ENCODE results near the gene CDH7. TPM values are rescaled to one million over a fixed set of nuclear protein-coding genes. Genes with fewer than 3 reads are reported as not detected.

CDH7 gene
- total RNA-seq, 2 experiments from 2014 or later = not detected

DNA sequence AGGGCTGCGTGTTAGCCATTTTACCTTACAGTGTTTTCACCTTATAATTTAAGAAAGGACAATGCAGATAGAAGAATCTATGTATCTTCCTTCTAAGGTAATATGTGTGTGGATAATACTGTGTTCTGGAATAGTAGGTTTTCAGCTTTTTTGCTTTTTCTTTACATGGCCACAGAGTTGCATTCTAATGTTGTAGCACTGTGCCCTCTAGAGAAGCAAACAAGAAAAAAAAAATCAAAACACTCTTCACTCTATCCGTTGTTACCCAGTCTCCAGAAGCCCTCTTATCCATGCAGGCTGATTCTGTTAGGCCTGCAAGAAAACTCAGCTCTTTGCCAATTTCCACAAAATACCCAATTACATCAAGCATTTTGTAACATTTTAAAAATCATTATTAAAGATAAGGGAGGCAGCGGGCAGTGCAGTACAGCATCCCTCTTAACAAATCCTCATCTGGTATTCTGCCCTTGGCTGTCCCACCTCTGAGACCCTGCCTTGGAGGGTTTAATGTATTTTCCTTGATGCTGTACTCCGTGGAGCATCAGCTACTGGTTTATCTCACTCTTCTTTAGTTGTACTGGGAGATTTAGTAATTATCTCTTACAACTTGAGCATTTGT, 41.8 kb downstream of the CDH7 start:
- H3K4me3 Mint-ChIP-seq = no peak overlapping the region
- H3K9me3 Mint-ChIP-seq = peaks cover 6% of the 10 kb centered on the region
- POLR2A ChIA-PET = no interaction called here
- no peak for ATAC-seq (ENCODE audit: low read depth)
- no peak overlapping the region for H3K27ac Mint-ChIP-seq
- no peak for DNase-seq
- H3K36me3 Mint-ChIP-seq = no peaks in the 10 kb centered on the region
- H3K4me1 Mint-ChIP-seq = no peaks in the 10 kb centered on the region
- H3K27me3 Mint-ChIP-seq = no peaks in the 10 kb centered on the region

DNA sequence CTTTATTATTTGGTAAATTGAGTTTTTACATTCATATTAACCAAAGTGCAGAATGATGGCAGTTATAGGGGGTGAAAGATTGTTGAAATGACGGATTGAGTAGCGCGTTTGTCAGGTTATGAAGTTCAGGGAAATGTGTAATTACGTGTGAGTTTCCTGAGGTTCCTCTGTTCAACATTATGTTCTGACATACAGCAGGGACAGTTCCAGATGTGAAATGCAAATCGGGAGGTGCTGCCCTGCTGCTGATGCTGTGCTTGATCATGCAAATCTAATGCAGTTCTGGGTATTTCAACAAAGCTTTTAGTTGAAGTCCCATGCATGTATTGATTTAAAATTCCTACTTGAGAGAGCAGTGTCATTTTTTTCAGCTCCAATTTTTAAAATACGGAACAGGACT, 57.9 kb downstream of the CDH7 start:
- Mint-ChIP-seq H3K36me3 (no peaks in the 10 kb centered on the region), H3K27me3 (no peaks in the 10 kb centered on the region), H3K9me3 (no peaks in the 10 kb centered on the region), H3K4me3 (no peak overlapping the region), H3K27ac (no peak overlapping the region), H3K4me1 (no peaks in the 10 kb centered on the region)
- POLR2A ChIA-PET = no interaction called here
- ATAC-seq (ENCODE audit: low read depth) (no peak), DNase-seq (no peak)

GRCh38 chr18:65811307-65811706, 60.5 kb downstream of the CDH7 start:
- no peaks in the 10 kb centered on the region for H3K36me3 Mint-ChIP-seq
- H3K27me3 Mint-ChIP-seq = no peaks in the 10 kb centered on the region
- no peaks in the 10 kb centered on the region for H3K4me1 Mint-ChIP-seq
- ATAC-seq (ENCODE audit: low read depth) (no peak), DNase-seq (no peak)
- no peak overlapping the region for H3K27ac Mint-ChIP-seq
- no peaks in the 10 kb centered on the region for H3K9me3 Mint-ChIP-seq
- POLR2A ChIA-PET = no interaction called here
- H3K4me3 Mint-ChIP-seq = no peak overlapping the region

DNA sequence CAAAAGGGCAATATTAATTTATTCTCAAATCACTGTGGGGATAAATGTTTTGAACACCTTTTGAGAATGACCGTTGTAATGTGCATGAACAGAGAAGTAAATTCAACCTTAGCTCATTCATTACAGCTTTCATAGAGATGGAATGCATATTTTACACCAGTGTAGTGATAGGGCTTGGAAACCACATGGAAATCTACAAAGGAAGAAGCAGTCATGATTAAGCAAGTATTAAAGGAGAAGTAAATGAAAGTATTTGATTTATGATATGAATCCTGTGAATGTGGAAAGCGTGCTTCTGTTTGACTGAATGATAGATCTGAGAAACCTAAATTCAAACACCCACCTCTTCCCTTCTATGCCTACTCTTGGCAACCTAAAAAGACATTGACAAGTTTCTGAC, 64.7 kb downstream of the CDH7 start:
- no peaks in the 10 kb centered on the region for H3K4me1 Mint-ChIP-seq
- DNase-seq (no peak), ATAC-seq (ENCODE audit: low read depth) (no peak)
- no peaks in the 10 kb centered on the region for H3K36me3 Mint-ChIP-seq
- no peak overlapping the region for H3K4me3 Mint-ChIP-seq
- no peaks in the 10 kb centered on the region for H3K9me3 Mint-ChIP-seq
- no peaks in the 10 kb centered on the region for H3K27me3 Mint-ChIP-seq
- no peak overlapping the region for H3K27ac Mint-ChIP-seq
- POLR2A ChIA-PET = no interaction called here

DNA sequence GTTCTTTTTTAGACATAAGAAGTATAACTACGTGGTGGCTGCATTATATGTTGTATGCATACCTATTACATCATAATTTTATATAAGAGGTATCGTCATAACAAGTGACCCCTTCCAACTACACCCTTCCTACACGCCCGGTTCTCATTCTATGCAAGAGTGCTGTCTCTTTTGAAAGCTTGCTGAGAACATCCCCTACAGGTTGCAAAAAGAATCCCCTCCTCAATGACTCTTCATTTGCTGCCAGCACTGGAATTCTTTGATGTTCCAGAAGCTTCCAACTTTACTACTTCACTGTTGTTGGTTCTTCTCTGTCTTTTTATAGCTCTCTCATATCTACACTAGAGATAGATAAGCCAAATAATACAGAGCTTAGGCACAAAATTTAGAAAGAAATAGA, 66.4 kb downstream of the CDH7 start:
- Mint-ChIP-seq H3K27ac (no peak overlapping the region), H3K27me3 (no peaks in the 10 kb centered on the region), H3K4me3 (no peak overlapping the region), H3K36me3 (no peaks in the 10 kb centered on the region), H3K4me1 (no peaks in the 10 kb centered on the region), H3K9me3 (no peaks in the 10 kb centered on the region)
- POLR2A ChIA-PET = no interaction called here
- no peak for DNase-seq
- no peak for ATAC-seq (ENCODE audit: low read depth)

DNA sequence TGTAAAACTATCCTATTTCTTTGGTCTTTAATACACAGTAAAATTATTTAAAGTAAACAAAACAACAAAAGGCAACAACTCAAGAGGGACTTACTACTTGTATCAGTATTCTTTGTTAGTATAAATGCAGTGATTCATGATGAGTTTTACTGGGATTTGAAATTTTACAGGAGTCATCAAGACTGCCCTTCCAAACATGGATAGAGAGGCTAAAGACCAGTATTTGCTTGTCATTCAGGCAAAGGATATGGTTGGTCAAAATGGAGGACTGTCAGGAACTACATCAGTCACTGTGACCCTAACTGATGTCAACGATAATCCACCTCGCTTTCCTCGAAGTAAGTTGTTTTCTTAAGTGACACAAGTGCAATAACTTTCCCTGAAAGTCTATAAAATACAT, 71.1 kb downstream of the CDH7 start:
- no peak for DNase-seq
- H3K36me3 Mint-ChIP-seq = no peaks in the 10 kb centered on the region
- H3K4me1 Mint-ChIP-seq = no peaks in the 10 kb centered on the region
- no peaks in the 10 kb centered on the region for H3K9me3 Mint-ChIP-seq
- no peak for ATAC-seq (ENCODE audit: low read depth)
- no peak overlapping the region for H3K27ac Mint-ChIP-seq
- no peaks in the 10 kb centered on the region for H3K27me3 Mint-ChIP-seq
- POLR2A ChIA-PET = no interaction called here
- H3K4me3 Mint-ChIP-seq = no peak overlapping the region

DNA sequence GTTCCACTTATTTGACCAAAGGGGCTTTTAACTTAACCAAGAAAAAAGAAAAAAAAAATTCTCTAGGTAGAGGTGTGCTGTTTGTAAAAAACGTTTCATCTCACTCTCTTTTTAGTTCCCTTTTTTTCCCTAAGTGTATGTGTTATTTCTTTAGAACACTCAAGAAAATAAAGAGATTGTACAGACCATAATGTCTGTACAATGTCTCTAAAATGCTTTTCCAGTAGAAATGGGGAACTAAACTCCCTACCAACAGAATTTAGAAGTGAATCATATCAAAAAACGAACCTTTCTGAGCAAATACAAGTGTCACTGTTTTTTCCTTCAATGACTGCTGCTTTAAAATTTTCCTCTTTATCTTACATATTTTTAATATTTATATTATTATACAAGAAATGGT, 72.0 kb downstream of the CDH7 start:
- Mint-ChIP-seq H3K27ac (no peak overlapping the region), H3K27me3 (no peaks in the 10 kb centered on the region), H3K4me1 (no peaks in the 10 kb centered on the region), H3K4me3 (no peak overlapping the region), H3K36me3 (no peaks in the 10 kb centered on the region), H3K9me3 (no peaks in the 10 kb centered on the region)
- ATAC-seq (ENCODE audit: low read depth) = no peak
- DNase-seq = no peak
- POLR2A ChIA-PET = no interaction called here

- no peak for ATAC-seq (ENCODE audit: low read depth)
- POLR2A ChIA-PET = no interaction called here
- DNase-seq = no peak
- Mint-ChIP-seq H3K4me3 (no peak overlapping the region), H3K9me3 (no peaks in the 10 kb centered on the region), H3K4me1 (no peaks in the 10 kb centered on the region), H3K27me3 (no peaks in the 10 kb centered on the region), H3K36me3 (no peaks in the 10 kb centered on the region), H3K27ac (no peak overlapping the region)
Observed at GRCh38 chr18:65827444-65827843, 76.6 kb downstream of the CDH7 start.

DNA sequence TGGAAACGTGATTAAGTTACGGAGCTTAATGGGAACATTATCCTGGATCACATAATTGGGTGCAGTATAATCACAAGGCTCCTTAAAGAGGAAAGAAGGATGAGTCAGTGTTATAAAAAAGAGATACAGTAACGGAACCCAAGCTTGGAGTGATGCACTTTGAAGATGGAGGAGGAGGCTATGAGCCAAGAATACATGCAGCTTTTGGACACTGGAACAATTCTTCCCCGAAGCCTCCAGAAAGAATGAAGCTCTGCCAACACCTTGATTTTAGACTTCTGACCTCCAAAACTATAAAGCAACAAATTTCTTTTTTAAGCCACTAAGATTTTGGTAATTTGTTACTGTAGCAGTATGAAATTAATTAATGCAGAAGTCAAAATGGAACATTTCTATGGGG, 85.1 kb downstream of the CDH7 start:
- Mint-ChIP-seq H3K27ac (no peak overlapping the region), H3K9me3 (peaks cover 3% of the 10 kb centered on the region), H3K4me1 (no peaks in the 10 kb centered on the region), H3K4me3 (no peak overlapping the region), H3K27me3 (no peaks in the 10 kb centered on the region), H3K36me3 (no peaks in the 10 kb centered on the region)
- no peak for ATAC-seq (ENCODE audit: low read depth)
- no peak for DNase-seq
- POLR2A ChIA-PET = no interaction called here

GRCh38 chr18:65846107-65846506, 95.3 kb downstream of the CDH7 start:
- H3K36me3 Mint-ChIP-seq = no peaks in the 10 kb centered on the region
- no peak for DNase-seq
- H3K9me3 Mint-ChIP-seq = no peaks in the 10 kb centered on the region
- no peak overlapping the region for H3K4me3 Mint-ChIP-seq
- no peak for ATAC-seq (ENCODE audit: low read depth)
- POLR2A ChIA-PET = no interaction called here
- no peaks in the 10 kb centered on the region for H3K4me1 Mint-ChIP-seq
- H3K27me3 Mint-ChIP-seq = no peaks in the 10 kb centered on the region
- H3K27ac Mint-ChIP-seq = no peak overlapping the region

DNA sequence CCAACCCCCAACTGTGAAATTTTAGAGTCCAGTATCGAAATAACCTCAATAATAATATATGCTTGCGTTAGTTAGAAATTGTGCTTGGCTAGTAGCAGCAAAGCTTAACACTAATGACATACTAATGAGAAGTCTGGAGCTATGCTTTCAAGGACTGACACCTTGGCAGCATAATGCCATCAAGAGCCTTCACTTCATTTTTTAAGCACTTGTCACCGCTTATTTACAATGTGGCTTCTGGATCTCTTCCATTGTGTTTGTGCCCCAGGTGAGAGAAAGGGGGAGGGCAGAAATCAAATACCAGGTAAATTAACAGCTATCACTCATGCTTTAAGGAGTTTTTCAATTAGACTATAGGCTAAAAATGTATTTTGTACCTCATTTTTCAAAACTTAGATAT, 101.5 kb downstream of the CDH7 start:
- no peaks in the 10 kb centered on the region for H3K27me3 Mint-ChIP-seq
- H3K36me3 Mint-ChIP-seq = no peaks in the 10 kb centered on the region
- no peaks in the 10 kb centered on the region for H3K9me3 Mint-ChIP-seq
- POLR2A ChIA-PET = no interaction called here
- ATAC-seq (ENCODE audit: low read depth) (no peak), DNase-seq (no peak)
- no peak overlapping the region for H3K27ac Mint-ChIP-seq
- no peaks in the 10 kb centered on the region for H3K4me1 Mint-ChIP-seq
- H3K4me3 Mint-ChIP-seq = no peak overlapping the region

DNA sequence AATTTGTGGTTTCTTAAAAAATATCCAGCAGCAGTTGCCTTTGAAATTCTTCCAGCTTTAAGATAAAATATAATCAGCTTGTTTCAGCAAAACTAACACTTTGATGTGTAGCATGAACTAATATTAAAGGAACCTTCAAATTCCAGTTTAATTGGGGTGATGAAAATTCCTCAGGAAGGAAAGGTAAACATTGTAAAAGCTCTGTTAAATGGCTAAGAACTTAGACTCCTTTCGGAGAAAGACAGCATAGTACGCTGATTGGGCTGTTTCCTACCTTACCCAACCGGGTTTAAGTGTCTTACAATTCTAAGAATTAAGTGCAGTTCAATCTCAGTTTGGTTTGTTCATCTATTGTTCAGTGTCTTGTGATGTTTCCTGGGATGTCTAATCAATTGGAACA, 108.3 kb downstream of the CDH7 start:
- H3K27me3 Mint-ChIP-seq = no peaks in the 10 kb centered on the region
- no peaks in the 10 kb centered on the region for H3K36me3 Mint-ChIP-seq
- no peak overlapping the region for H3K4me3 Mint-ChIP-seq
- H3K27ac Mint-ChIP-seq = no peak overlapping the region
- DNase-seq (no peak), ATAC-seq (ENCODE audit: low read depth) (no peak)
- H3K9me3 Mint-ChIP-seq = no peaks in the 10 kb centered on the region
- H3K4me1 Mint-ChIP-seq = no peaks in the 10 kb centered on the region
- POLR2A ChIA-PET = no interaction called here

DNA sequence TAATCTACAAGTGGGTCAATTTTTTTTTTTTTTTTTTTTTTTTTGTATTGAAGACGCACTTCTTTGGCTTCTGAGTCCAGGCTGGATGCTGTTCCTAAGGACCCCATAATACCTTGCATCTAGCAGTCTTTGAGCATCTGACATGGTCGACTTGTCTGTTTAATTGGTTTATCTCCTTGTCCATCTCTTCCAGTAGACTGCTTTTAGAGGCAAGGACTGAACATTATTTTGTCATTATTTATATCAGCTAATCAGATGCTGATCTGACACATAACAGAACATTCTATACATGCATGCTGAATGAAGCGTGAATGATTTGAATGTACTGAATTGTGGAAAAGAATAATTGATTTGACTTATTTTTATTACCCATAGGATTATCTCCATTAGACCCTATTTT, 118.7 kb downstream of the CDH7 start:
- Mint-ChIP-seq H3K27me3 (no peaks in the 10 kb centered on the region), H3K4me3 (no peak overlapping the region), H3K27ac (no peak overlapping the region), H3K4me1 (no peaks in the 10 kb centered on the region), H3K36me3 (no peaks in the 10 kb centered on the region), H3K9me3 (no peaks in the 10 kb centered on the region)
- no peak for DNase-seq
- no peak for ATAC-seq (ENCODE audit: low read depth)
- POLR2A ChIA-PET = no interaction called here

DNA sequence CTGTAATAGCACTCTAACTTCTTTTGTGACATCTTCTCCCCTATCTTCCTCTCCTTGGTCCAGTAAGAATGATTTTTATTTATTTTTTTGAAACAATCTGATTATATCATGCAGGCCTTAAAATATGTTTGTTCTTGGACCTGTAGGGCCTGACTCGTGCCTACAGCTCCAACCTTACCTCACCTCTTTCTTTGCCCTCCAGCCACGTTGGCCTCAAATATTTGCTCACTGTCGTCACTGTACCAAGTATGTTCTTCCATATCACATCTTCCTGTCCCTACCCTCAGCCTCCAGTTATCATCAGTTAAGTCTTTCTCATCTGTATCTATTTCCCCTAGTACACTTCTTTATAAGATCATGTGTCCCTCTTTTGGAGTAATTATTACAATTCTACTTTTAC, 125.5 kb downstream of the CDH7 start:
- Mint-ChIP-seq H3K4me1 (no peaks in the 10 kb centered on the region), H3K9me3 (no peaks in the 10 kb centered on the region), H3K27me3 (no peaks in the 10 kb centered on the region), H3K36me3 (no peaks in the 10 kb centered on the region), H3K4me3 (no peak overlapping the region), H3K27ac (no peak overlapping the region)
- POLR2A ChIA-PET = no interaction called here
- DNase-seq (no peak), ATAC-seq (ENCODE audit: low read depth) (no peak)

GRCh38 chr18:65897292-65897691, 146.5 kb downstream of the CDH7 start:
- H3K27ac Mint-ChIP-seq = no peak overlapping the region
- H3K4me1 Mint-ChIP-seq = no peaks in the 10 kb centered on the region
- no peaks in the 10 kb centered on the region for H3K9me3 Mint-ChIP-seq
- ATAC-seq (ENCODE audit: low read depth) = no peak
- H3K4me3 Mint-ChIP-seq = no peak overlapping the region
- no peak for DNase-seq
- POLR2A ChIA-PET = no interaction called here
- no peaks in the 10 kb centered on the region for H3K36me3 Mint-ChIP-seq
- no peaks in the 10 kb centered on the region for H3K27me3 Mint-ChIP-seq
